MM.1S (cell line): ENCODE results near the gene KRTAP9-7.

Source experiments
- DNase-seq: peaks from one replicate; pipeline ENCODE4 v3.0.0-alpha.2; 2015
- H2AFZ ChIP-seq: fragments of 300-600 bp; sonication (generic); 2 replicates; pipeline ENCODE4 v1.6.0; 2016; ENCODE audit warnings: antibody characterized with exemption, low read length
- H3F3A ChIP-seq: fragments of 300-600 bp; sonication (generic); 2 replicates; pipeline ENCODE4 v1.6.1; 2016; ENCODE audit warnings: mild to moderate bottlenecking, antibody characterized with exemption, low read length, moderate library complexity, mixed read lengths; ENCODE audit not compliant: insufficient read depth
- H3K27ac ChIP-seq: fragments of 300-600 bp; sonication (generic); 2 replicates; pipeline ENCODE4 v1.5.1; 2016; ENCODE audit warnings: mild to moderate bottlenecking, low read length
- H3K27me3 ChIP-seq: fragments of 300-600 bp; sonication (generic); replicated peaks from 2 replicates; pipeline ENCODE4 v1.6.0; 2016; ENCODE audit warnings: low read length; ENCODE audit not compliant: insufficient read depth
- H3K36me3 ChIP-seq: fragments of 300-600 bp; sonication (generic); replicated peaks from 2 replicates; pipeline ENCODE4 v1.6.1; 2016; ENCODE audit warnings: mild to moderate bottlenecking, low read length, mixed read lengths; ENCODE audit not compliant: insufficient read depth
- H3K4me1 ChIP-seq: fragments of 300-600 bp; sonication (generic); 2 replicates; pipeline ENCODE4 v1.6.1; 2016; ENCODE audit warnings: low read length, mixed read lengths
- H3K4me2 ChIP-seq: fragments of 300-600 bp; sonication (generic); 2 replicates; pipeline ENCODE4 v1.6.0; 2016; ENCODE audit warnings: low read depth, low read length
- H3K4me3 ChIP-seq: fragments of 300-600 bp; sonication (generic); 2 replicates; pipeline ENCODE4 v1.5.1; 2016; ENCODE audit warnings: low read length, mixed read lengths
- H3K79me2 ChIP-seq: fragments of 300-600 bp; sonication (generic); 2 replicates; pipeline ENCODE4 v1.6.1; 2016; ENCODE audit warnings: mixed run types, low read length, mixed read lengths
- H3K9ac ChIP-seq: fragments of 300-600 bp; sonication (generic); 2 replicates; pipeline ENCODE4 v1.6.1; 2016; ENCODE audit warnings: low read length, mixed read lengths
- H3K9me2 ChIP-seq: fragments of 300-600 bp; sonication (generic); replicated peaks from 2 replicates; pipeline ENCODE4 v1.6.1; 2016; ENCODE audit warnings: mild to moderate bottlenecking, low read length, mixed read lengths; ENCODE audit not compliant: insufficient read depth
- H3K9me3 ChIP-seq: fragments of 300-600 bp; sonication (generic); replicated peaks from 2 replicates; pipeline ENCODE4 v1.6.1; 2016; ENCODE audit warnings: mild to moderate bottlenecking, low read length, mixed read lengths; ENCODE audit not compliant: insufficient read depth
- H4K20me1 ChIP-seq: fragments of 300-600 bp; sonication (generic); 2 replicates; pipeline ENCODE4 v1.6.1; 2016; ENCODE audit warnings: mild to moderate bottlenecking, low read length, moderate library complexity, mixed read lengths; ENCODE audit not compliant: insufficient read depth
- EZH2 ChIP-seq: fragments of 300-600 bp; sonication (generic); optimal IDR thresholded peaks from 2 replicates; pipeline ENCODE3; 2017; ENCODE audit warnings: low read depth, mild to moderate bottlenecking, antibody characterized with exemption, low read length, mixed read lengths
- EZH2phosphoT487 ChIP-seq: fragments of 300-600 bp; sonication (generic); IDR thresholded peaks from 2 replicates; pipeline ENCODE4 v1.6.1; 2018; ENCODE audit warnings: antibody characterized with exemption, low read length
- TF ChIP-seq, protein P1 (sequence below): fragments of 300-600 bp; sonication (generic); IDR thresholded peaks from 2 replicates; pipeline ENCODE4 v1.5.1; 2016; ENCODE audit warnings: antibody characterized with exemption, low read length, mixed read lengths

KRTAP9-7 gene

GRCh38 chr17:41271858-41272257, 3.6 kb upstream of the KRTAP9-7 start:
- no peak overlapping the region for H3K4me2 ChIP-seq
- H3K9me2 ChIP-seq: no peaks in the 10 kb centered on the region
- no peak for TF ChIP-seq EZH2phosphoT487
- TF ChIP-seq, protein P1, sequence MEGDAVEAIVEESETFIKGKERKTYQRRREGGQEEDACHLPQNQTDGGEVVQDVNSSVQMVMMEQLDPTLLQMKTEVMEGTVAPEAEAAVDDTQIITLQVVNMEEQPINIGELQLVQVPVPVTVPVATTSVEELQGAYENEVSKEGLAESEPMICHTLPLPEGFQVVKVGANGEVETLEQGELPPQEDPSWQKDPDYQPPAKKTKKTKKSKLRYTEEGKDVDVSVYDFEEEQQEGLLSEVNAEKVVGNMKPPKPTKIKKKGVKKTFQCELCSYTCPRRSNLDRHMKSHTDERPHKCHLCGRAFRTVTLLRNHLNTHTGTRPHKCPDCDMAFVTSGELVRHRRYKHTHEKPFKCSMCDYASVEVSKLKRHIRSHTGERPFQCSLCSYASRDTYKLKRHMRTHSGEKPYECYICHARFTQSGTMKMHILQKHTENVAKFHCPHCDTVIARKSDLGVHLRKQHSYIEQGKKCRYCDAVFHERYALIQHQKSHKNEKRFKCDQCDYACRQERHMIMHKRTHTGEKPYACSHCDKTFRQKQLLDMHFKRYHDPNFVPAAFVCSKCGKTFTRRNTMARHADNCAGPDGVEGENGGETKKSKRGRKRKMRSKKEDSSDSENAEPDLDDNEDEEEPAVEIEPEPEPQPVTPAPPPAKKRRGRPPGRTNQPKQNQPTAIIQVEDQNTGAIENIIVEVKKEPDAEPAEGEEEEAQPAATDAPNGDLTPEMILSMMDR: no peak
- no peak for TF ChIP-seq EZH2

GRCh38 chr17:41278176-41278955, 2.9 kb downstream of the KRTAP9-7 start:
- H3K9me3 ChIP-seq: no peaks in the 10 kb centered on the region
- no peaks in the 10 kb centered on the region for H3K9me2 ChIP-seq
- no peaks in the 10 kb centered on the region for H3K4me1 ChIP-seq
- no peaks in the 10 kb centered on the region for H3K79me2 ChIP-seq
- H3K27me3 ChIP-seq: no peaks in the 10 kb centered on the region
- H3F3A ChIP-seq: no peaks in the 10 kb centered on the region
- H3K36me3 ChIP-seq: no peaks in the 10 kb centered on the region
- TF ChIP-seq EZH2phosphoT487: no peak
- TF ChIP-seq, protein P1: no peak
- no peak for TF ChIP-seq EZH2
- DNase-seq: no peak
- no peak overlapping the region for H3K9ac ChIP-seq
- H3K4me2 ChIP-seq: no peak overlapping the region
- no peak overlapping the region for H3K27ac ChIP-seq
- no peaks in the 10 kb centered on the region for H4K20me1 ChIP-seq
- no peak overlapping the region for H2AFZ ChIP-seq
- H3K4me3 ChIP-seq: no peak overlapping the region

More at GRCh38 chr17:41271858-41272257, 3.6 kb upstream of the KRTAP9-7 start:
- H3K4me3 ChIP-seq: no peak overlapping the region
- no peaks in the 10 kb centered on the region for H3K36me3 ChIP-seq
- no peak overlapping the region for H3K9ac ChIP-seq
- no peaks in the 10 kb centered on the region for H3K9me3 ChIP-seq
- H4K20me1 ChIP-seq: no peaks in the 10 kb centered on the region
- H3K79me2 ChIP-seq: no peaks in the 10 kb centered on the region
- H3K4me1 ChIP-seq: no peaks in the 10 kb centered on the region
- no peaks in the 10 kb centered on the region for H3K27me3 ChIP-seq
- no peaks in the 10 kb centered on the region for H3F3A ChIP-seq
- H3K27ac ChIP-seq: no peak overlapping the region
- H2AFZ ChIP-seq: no peak overlapping the region
- no peak for DNase-seq

DNA sequence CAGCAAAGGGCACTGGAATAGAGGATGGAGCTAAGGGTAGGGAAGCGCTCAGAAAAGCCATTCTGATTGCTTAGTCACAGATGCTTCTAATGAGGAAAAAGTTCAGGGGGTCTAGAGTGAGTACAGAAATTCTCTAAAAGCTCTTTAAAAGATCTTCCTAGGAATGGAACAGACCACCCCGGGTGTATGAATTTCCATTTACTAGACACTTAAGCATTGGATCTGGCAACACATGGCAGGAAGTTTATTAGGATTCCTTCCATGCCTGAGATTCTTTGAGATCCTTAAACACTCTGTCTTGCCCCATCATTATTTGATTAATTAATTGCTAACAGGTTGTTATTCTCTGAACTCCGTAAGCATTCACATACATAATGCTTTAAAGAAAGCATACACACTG, 8.5 kb downstream of the KRTAP9-7 start:
- no peak overlapping the region for H3K4me2 ChIP-seq
- no peak for DNase-seq
- H2AFZ ChIP-seq: no peak overlapping the region
- TF ChIP-seq EZH2 (no peak), EZH2phosphoT487 (no peak)
- TF ChIP-seq, protein P1: no peak
- no peaks in the 10 kb centered on the region for H3K79me2 ChIP-seq
- H3K9ac ChIP-seq: no peak overlapping the region
- H3K4me3 ChIP-seq: no peak overlapping the region
- H4K20me1 ChIP-seq: no peaks in the 10 kb centered on the region
- no peaks in the 10 kb centered on the region for H3K4me1 ChIP-seq
- H3F3A ChIP-seq: no peaks in the 10 kb centered on the region
- H3K9me2 ChIP-seq: no peaks in the 10 kb centered on the region
- H3K36me3 ChIP-seq: no peaks in the 10 kb centered on the region
- H3K27me3 ChIP-seq: no peaks in the 10 kb centered on the region
- no peaks in the 10 kb centered on the region for H3K9me3 ChIP-seq
- no peak overlapping the region for H3K27ac ChIP-seq
